ENCODE data around the gene EYA3.
"Not testable (repeated sequence)": the region's sequence is repeated elsewhere in the genome, so short reads cannot be mapped to it uniquely, and the experiment has no call there.

EYA3 gene

DNA sequence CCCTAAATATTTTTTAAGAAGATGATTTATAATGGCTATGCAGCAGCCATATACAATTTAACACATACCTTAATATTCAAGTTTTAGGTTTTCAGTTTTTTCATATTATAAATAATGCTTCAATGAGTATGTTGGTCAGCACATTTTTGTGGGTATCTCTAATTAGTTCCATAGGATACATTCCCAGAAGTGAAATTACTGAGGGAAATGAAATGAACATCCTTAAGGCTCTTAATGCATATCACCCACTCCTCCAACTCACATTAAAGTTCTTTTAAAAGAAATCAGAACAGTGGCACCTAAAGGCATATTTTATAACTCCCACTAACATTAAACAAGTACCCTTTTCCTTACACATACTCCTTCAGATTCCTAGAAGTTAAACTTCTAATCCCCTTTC is 56.1 kb downstream of the EYA3 start:
- Mint-ChIP-seq H3K4me1 (no peaks in the 10 kb centered on the region), H3K4me3 (no peak overlapping the region), H3K9me3 (no peaks in the 10 kb centered on the region), H3K36me3 (peaks cover 53% of the 10 kb centered on the region), H3K27ac (no peak overlapping the region)
- no peak for DNase-seq (ENCODE audit: low spot score in 2 of 2)
- no peak for ATAC-seq

- no peak overlapping the region for H3K27ac Mint-ChIP-seq
- H3K4me1 Mint-ChIP-seq: no peaks in the 10 kb centered on the region
- peaks cover 53% of the 10 kb centered on the region for H3K36me3 Mint-ChIP-seq
Measured at GRCh38 chr1:28031173-28031572, 57.2 kb downstream of the EYA3 start.

GRCh38 chr1:28028873-28029654 is 59.3 kb downstream of the EYA3 start:
- Mint-ChIP-seq H3K27ac (peak overlapping the region; percentile 40), H3K4me1 (no peaks in the 10 kb centered on the region), H3K4me3 (no peak overlapping the region), H3K9me3 (no peaks in the 10 kb centered on the region), H3K36me3 (peaks cover 52% of the 10 kb centered on the region)
- ATAC-seq (no peak), DNase-seq (ENCODE audit: low spot score in 2 of 2) (no peak)

More at GRCh38 chr1:28031173-28031572, 57.2 kb downstream of the EYA3 start:
- ATAC-seq (no peak), DNase-seq (ENCODE audit: low spot score in 2 of 2) (no peak)
- no peak overlapping the region for H3K4me3 Mint-ChIP-seq
- no peaks in the 10 kb centered on the region for H3K9me3 Mint-ChIP-seq

GRCh38 chr1:28027660-28028059 is 60.8 kb downstream of the EYA3 start:
- DNase-seq (ENCODE audit: low spot score in 2 of 2) (no peak), ATAC-seq (no peak)
- peaks cover 61% of the 10 kb centered on the region for H3K36me3 Mint-ChIP-seq
- H3K9me3 Mint-ChIP-seq: no peaks in the 10 kb centered on the region
- H3K27ac Mint-ChIP-seq: no peak overlapping the region
- no peak overlapping the region for H3K4me3 Mint-ChIP-seq
- H3K4me1 Mint-ChIP-seq: no peaks in the 10 kb centered on the region

DNA sequence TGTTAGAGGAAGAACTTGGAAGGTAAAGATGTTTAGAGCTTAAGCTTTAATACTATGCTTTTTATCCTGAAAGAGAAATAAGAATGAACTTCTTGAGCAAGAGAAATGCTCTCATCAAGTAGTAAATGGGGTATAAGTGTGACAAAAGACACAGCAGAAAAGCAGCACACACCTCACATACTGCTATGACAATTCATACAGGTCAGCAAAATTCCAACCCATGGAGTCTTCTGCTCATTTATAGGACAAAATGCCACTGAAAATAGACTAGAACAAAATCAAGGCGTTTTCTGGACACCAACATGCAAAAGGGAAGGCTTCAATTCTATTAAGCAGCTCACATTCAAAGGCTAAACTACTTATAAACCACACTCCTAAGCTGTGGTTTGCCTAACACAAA is 61.2 kb downstream of the EYA3 start:
- H3K4me1 Mint-ChIP-seq: no peaks in the 10 kb centered on the region
- DNase-seq (ENCODE audit: low spot score in 2 of 2) (no peak), ATAC-seq (no peak)
- no peak overlapping the region for H3K4me3 Mint-ChIP-seq
- peaks cover 65% of the 10 kb centered on the region for H3K36me3 Mint-ChIP-seq
- no peaks in the 10 kb centered on the region for H3K9me3 Mint-ChIP-seq
- H3K27ac Mint-ChIP-seq: no peak overlapping the region

- H3K4me3 Mint-ChIP-seq: no peak overlapping the region
- no peaks in the 10 kb centered on the region for H3K9me3 Mint-ChIP-seq
- no peak overlapping the region for H3K27ac Mint-ChIP-seq
- peaks cover 3% of the 10 kb centered on the region for H3K4me1 Mint-ChIP-seq
- H3K36me3 Mint-ChIP-seq: peaks cover 71% of the 10 kb centered on the region
- ATAC-seq (no peak), DNase-seq (ENCODE audit: low spot score in 2 of 2) (no peak)
Measured at GRCh38 chr1:28026329-28026728, 62.1 kb downstream of the EYA3 start.

DNA sequence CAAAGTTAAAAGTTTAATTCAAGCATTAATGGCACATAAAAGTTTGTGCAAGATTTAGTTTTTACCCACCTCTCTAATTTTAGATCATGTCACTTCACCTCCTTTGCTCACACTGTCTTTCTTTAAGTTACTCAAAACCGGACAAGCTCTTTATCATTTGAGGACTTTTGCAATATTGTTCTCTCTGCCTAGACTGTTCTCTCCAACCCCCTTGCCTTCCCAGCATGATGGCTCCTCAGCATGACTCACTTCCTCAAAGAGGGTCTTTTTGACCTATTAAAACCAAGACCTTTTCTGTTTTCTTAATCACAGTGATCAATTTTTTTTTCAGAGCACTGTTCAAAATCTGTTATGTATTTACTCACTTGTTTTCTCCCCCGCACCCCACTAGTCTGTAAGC is 67.3 kb downstream of the EYA3 start:
- H3K4me3 Mint-ChIP-seq: no peak overlapping the region
- ATAC-seq (peak; percentile 63), DNase-seq (ENCODE audit: low spot score in 2 of 2) (peak in 1 of 2 donors; percentile 53)
- H3K36me3 Mint-ChIP-seq: peaks cover 61% of the 10 kb centered on the region
- no peaks in the 10 kb centered on the region for H3K9me3 Mint-ChIP-seq
- H3K27ac Mint-ChIP-seq: peak overlapping the region; percentile 30
- peaks cover 9% of the 10 kb centered on the region for H3K4me1 Mint-ChIP-seq

GRCh38 chr1:28010969-28011368 is 77.4 kb downstream of the EYA3 start:
- no peaks in the 10 kb centered on the region for H3K4me1 Mint-ChIP-seq
- no peak overlapping the region for H3K27ac Mint-ChIP-seq
- no peaks in the 10 kb centered on the region for H3K9me3 Mint-ChIP-seq
- ATAC-seq (no peak), DNase-seq (ENCODE audit: low spot score in 2 of 2) (no peak)
- peaks cover 98% of the 10 kb centered on the region for H3K36me3 Mint-ChIP-seq
- no peak overlapping the region for H3K4me3 Mint-ChIP-seq

GRCh38 chr1:28003117-28003516 is 85.3 kb downstream of the EYA3 start:
- not testable (repeated sequence) for H3K27ac Mint-ChIP-seq; H3K9me3 Mint-ChIP-seq; H3K4me1 Mint-ChIP-seq; ATAC-seq; DNase-seq (ENCODE audit: low spot score in 2 of 2); H3K4me3 Mint-ChIP-seq
- peaks cover 95% of the 10 kb centered on the region for H3K36me3 Mint-ChIP-seq

GRCh38 chr1:28002600-28002999 is 85.8 kb downstream of the EYA3 start:
- H3K36me3 Mint-ChIP-seq: peaks cover 95% of the 10 kb centered on the region
- no peaks in the 10 kb centered on the region for H3K4me1 Mint-ChIP-seq
- H3K27ac Mint-ChIP-seq: no peak overlapping the region
- H3K9me3 Mint-ChIP-seq: no peaks in the 10 kb centered on the region
- DNase-seq (ENCODE audit: low spot score in 2 of 2) (no peak), ATAC-seq (no peak)
- no peak overlapping the region for H3K4me3 Mint-ChIP-seq

DNA sequence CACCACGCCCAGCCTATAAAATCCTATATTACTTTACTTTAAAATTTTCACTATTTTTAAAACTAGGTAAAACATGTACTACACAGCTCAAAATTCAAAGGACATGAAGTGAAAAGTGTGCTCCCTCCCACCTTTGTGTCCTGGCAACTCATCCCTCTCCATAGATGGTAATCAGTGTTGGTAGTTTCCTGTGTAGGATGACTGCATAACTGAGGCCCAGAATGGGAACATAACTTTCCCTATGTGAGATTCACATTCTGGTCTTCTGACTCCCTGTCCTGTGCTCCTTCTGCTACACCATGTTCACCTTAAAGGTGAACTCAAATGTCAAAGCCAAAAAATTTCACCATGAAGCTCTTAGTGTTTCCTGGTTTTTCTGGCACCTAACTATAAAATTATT is 89.4 kb downstream of the EYA3 start:
- Mint-ChIP-seq H3K27ac (peak overlapping the region; percentile 45), H3K9me3 (no peaks in the 10 kb centered on the region), H3K4me1 (peaks cover 2% of the 10 kb centered on the region), H3K36me3 (peaks cover 95% of the 10 kb centered on the region), H3K4me3 (no peak overlapping the region)
- DNase-seq (ENCODE audit: low spot score in 2 of 2): no peak
- ATAC-seq: no peak

GRCh38 chr1:27994526-27994925 is 93.9 kb downstream of the EYA3 start:
- Mint-ChIP-seq H3K36me3 (peaks cover 100% of the 10 kb centered on the region), H3K4me1 (peaks cover 30% of the 10 kb centered on the region), H3K27ac (peak overlapping the region; percentile 74)
- not testable (repeated sequence) for H3K4me3 Mint-ChIP-seq; H3K9me3 Mint-ChIP-seq; DNase-seq (ENCODE audit: low spot score in 2 of 2); ATAC-seq

DNA sequence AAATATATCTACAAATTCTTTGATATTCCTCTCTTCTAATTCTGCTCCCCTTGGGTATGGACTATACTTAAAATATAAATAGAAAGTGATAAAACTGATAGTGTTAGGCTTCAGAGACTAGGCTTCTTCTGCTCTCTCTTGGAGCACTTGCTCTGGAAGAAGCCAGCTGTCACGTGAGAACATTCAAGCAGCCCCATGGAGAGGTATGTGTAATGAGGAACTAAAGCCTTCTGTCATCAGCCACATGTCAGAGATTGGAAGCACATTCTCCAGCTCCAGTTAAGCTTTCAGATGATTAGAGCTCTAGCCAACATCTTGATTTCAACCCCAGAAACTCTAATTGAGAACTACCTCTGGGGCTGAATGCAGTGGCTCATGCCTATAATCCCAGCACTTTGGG is 94.3 kb downstream of the EYA3 start:
- H3K27ac Mint-ChIP-seq: peak overlapping the region; percentile 74
- no peak for ATAC-seq
- peaks cover 30% of the 10 kb centered on the region for H3K4me1 Mint-ChIP-seq
- peaks cover 100% of the 10 kb centered on the region for H3K36me3 Mint-ChIP-seq
- H3K4me3 Mint-ChIP-seq: no peak overlapping the region
- no peaks in the 10 kb centered on the region for H3K9me3 Mint-ChIP-seq
- no peak for DNase-seq (ENCODE audit: low spot score in 2 of 2)

GRCh38 chr1:27993241-27993640 is 95.2 kb downstream of the EYA3 start:
- H3K4me1 Mint-ChIP-seq: peaks cover 30% of the 10 kb centered on the region
- H3K27ac Mint-ChIP-seq: peak overlapping the region; percentile 74
- H3K9me3 Mint-ChIP-seq: no peaks in the 10 kb centered on the region
- DNase-seq (ENCODE audit: low spot score in 2 of 2) (no peak), ATAC-seq (peak; percentile 69)
- H3K36me3 Mint-ChIP-seq: peaks cover 100% of the 10 kb centered on the region
- no peak overlapping the region for H3K4me3 Mint-ChIP-seq

GRCh38 chr1:27992276-27992675 is 96.1 kb downstream of the EYA3 start:
- peak in 1 of 2 donors; percentile 62 for DNase-seq (ENCODE audit: low spot score in 2 of 2)
- ATAC-seq: peak; percentile 95
- H3K36me3 Mint-ChIP-seq: peaks cover 100% of the 10 kb centered on the region
- no peaks in the 10 kb centered on the region for H3K9me3 Mint-ChIP-seq
- peaks cover 30% of the 10 kb centered on the region for H3K4me1 Mint-ChIP-seq
- no peak overlapping the region for H3K4me3 Mint-ChIP-seq
- H3K27ac Mint-ChIP-seq: peak overlapping the region; percentile 76

DNA sequence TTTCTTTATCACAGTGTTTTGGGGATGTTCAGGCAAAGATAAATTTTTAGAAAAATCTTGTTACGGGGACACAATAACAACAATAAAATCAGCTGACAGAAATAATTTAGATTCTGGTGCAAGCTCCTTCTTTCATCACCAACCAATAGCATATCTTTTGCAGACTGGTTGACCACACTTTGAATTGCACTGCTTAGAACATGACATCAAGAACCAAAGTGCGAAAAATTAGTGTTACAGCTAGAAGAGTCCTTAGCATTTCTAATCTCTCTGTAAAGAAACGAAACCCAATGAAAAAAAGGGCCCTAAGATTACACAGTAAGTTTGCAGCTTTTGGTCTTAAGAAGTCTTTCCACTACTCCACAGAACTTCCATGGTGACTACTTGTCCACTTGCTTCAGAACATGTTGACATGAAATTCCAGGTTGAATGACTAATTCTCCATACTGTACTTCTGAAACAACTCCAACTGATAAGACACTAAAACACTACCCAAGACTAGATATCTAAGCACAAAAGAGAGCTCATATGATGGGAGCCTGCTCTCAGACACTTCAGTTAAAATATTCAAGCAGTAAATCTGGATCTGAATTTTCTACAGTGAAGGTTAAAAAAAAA is 97.4 kb downstream of the EYA3 start:
- Mint-ChIP-seq H3K9me3 (no peaks in the 10 kb centered on the region), H3K27ac (peak overlapping the region; percentile 76), H3K4me3 (no peak overlapping the region), H3K4me1 (peaks cover 30% of the 10 kb centered on the region), H3K36me3 (peaks cover 97% of the 10 kb centered on the region)
- no peak for ATAC-seq
- DNase-seq (ENCODE audit: low spot score in 2 of 2): no peak
